Upper lobe of left lung (tissue), 6 donors: ENCODE data around the gene MEGF9. TPM values are rescaled to one million over a fixed set of nuclear protein-coding genes. Genes with fewer than 3 reads are reported as not detected.
"Not testable (repeated sequence)": the region's sequence is repeated elsewhere in the genome, so short reads cannot be mapped to it uniquely, and the experiment has no call there.

Source experiments
- ATAC-seq, 2 donors: fragments of 200-7000 bp; cut with Tn5 transposase; one replicate each; pipeline ENCODE4 v1.9.1; 2022; ENCODE audit warnings: mild to moderate bottlenecking in 2 of 2, moderate library complexity in 2 of 2; ENCODE audit not compliant: low FRiP score in 2 of 2
- DNase-seq, 2 donors: peaks; one replicate each; pipeline ENCODE4 v3.0.0-alpha.2; 2019 to 2020
- H3K27ac ChIP-seq, 4 donors: fragments of 200-600 bp; sonication (generic); one replicate each; pipeline ENCODE4 v1.5.1; 2016 to 2019
- H3K27me3 ChIP-seq, 4 donors: fragments of 200-600 bp; sonication (generic); one replicate each; pipeline ENCODE4 v1.5.1; 2017 to 2019
- H3K36me3 ChIP-seq, 4 donors: fragments of 200-600 bp; sonication (generic); one replicate each; pipeline ENCODE4 v1.5.1; 2016 to 2019
- H3K4me1 ChIP-seq, 4 donors: fragments of 200-600 bp; sonication (generic); one replicate each; pipeline ENCODE4 v1.5.1; 2018 to 2019
- H3K4me3 ChIP-seq, 4 donors: fragments of 200-600 bp; sonication (generic); one replicate each; pipeline ENCODE4 v1.5.1; 2017 to 2019; ENCODE audit warnings: mild to moderate bottlenecking in 2 of 4, moderate library complexity in 1 of 4
- H3K9me3 ChIP-seq, 4 donors: fragments of 200-600 bp; sonication (generic); one replicate each; pipeline ENCODE4 v1.5.1; 2018 to 2019
- CTCF ChIP-seq, 6 experiments: fragments of 450-650 bp in 4 of 6; fragments of 200-600 bp in 2 of 6; sonication (generic) in 2 of 6; IDR thresholded peaks; one replicate each; pipeline ENCODE4 v1.5.1; 2016 to 2019; ENCODE audit warnings: antibody characterized with exemption in 6 of 6
- EP300 ChIP-seq, 4 donors: sonication (generic); formaldehyde crosslinking; IDR thresholded peaks; one replicate each; pipeline ENCODE4 v1.5.1; 2017; ENCODE audit warnings: antibody characterized with exemption in 4 of 4, control low read depth in 2 of 4
- POLR2A ChIP-seq, 4 donors: fragments of 450-650 bp; IDR thresholded peaks; one replicate each; pipeline ENCODE4 v1.5.1; 2016 to 2017; ENCODE audit warnings: antibody characterized with exemption in 4 of 4, mild to moderate bottlenecking in 2 of 4
- POLR2AphosphoS5 ChIP-seq, 2 donors: sonication (generic); formaldehyde crosslinking; IDR thresholded peaks; one replicate each; pipeline ENCODE4 v1.5.1; 2017; ENCODE audit warnings: antibody characterized with exemption in 2 of 2
- WGBS, 2 donors: methylation state at CpG; one replicate each; pipeline ENCODE4 v1.1.5; 2017 to 2018; 5-methylcytosine and 5-hydroxymethylcytosine counted together
- total RNA-seq, 6 donors: library from RNA; depleted of rRNA in 4 of 6; stranded (reverse); fragments of >200 nt in 4 of 6; gene quantifications; one replicate each; pipeline versions ENCODE4 v1.1.0 to v1.2.1, GENCODE V29; 2016 to 2021
- donor health status: DM: no; HTN: no; CAD: no; lungs with moderate emphysema.
- donor health status: DM: no; HTN: yes; CAD: no; lungs with severe emphysema.

The MEGF9 gene
- total RNA-seq, 6 donors from 2014 or later = 30.4 to 130 (median 71.0) TPM

GRCh38 chr9:120555839-120556238, 158.4 kb downstream of the MEGF9 start:
- Histone ChIP-seq H3K27ac (no peak overlapping the region), H3K4me1 (no peaks in the 10 kb centered on the region), H3K4me3 (no peak overlapping the region), H3K36me3 (peaks cover 0 to 24% (median 5%) of the 10 kb centered on the region in 4 donors), H3K9me3 (no peaks in the 10 kb centered on the region), H3K27me3 (no peaks in the 10 kb centered on the region)
- TF ChIP-seq POLR2A (IDR thresholded peaks at IDR 0.05) = no peak
- no peak for TF ChIP-seq EP300 (IDR thresholded peaks at IDR 0.05)
- no peak for TF ChIP-seq CTCF (IDR thresholded peaks at IDR 0.05)
- no peak for TF ChIP-seq POLR2AphosphoS5 (IDR thresholded peaks at IDR 0.05)
- DNase-seq = no peak
- ATAC-seq = peak in 1 of 2 donors; percentile 63
- WGBS, 2 donors = 72 to 73% methylated on average over 4 of the region's 4 CpGs

GRCh38 chr9:120552210-120552704, 162.0 kb downstream of the MEGF9 start:
- H3K27me3 ChIP-seq, DNase-seq, H3K27ac ChIP-seq, H3K4me1 ChIP-seq, H3K9me3 ChIP-seq, H3K4me3 ChIP-seq, ATAC-seq: not testable (repeated sequence)
- H3K36me3 ChIP-seq = peaks cover 0 to 45% (median 24%) of the 10 kb centered on the region in 4 donors
- WGBS, 2 donors = 94 to 96% methylated on average over 6 of the region's 7 CpGs

Other genes with a start within 250 kb of the MEGF9 start
- 100 to 1,000 TPM in 1 of 6 donors, 10 to 100 TPM in 5; 41.7 to 137 (median 51.6) TPM for gene CDK5RAP2, start 134.3 kb downstream of the MEGF9 start, total RNA-seq
- gene FBXW2, start 78.9 kb upstream of the MEGF9 start, total RNA-seq = 100 to 1,000 TPM in 1 of 6 donors, 10 to 100 TPM in 5; 42.2 to 149 (median 79.7) TPM
- gene PSMD5, start 128.5 kb upstream of the MEGF9 start, total RNA-seq = 10 to 100 TPM; 11.4 to 56.8 (median 40.1) TPM
- 10 to 100 TPM in 5 of 6 donors, 1 to 10 TPM in 1; 8.0 to 42.4 (median 19.2) TPM for gene PHF19, start 162.7 kb upstream of the MEGF9 start, total RNA-seq
- gene TRAF1, start 212.3 kb upstream of the MEGF9 start, total RNA-seq = 10 to 100 TPM in 2 of 6 donors, 1 to 10 TPM in 4; 2.9 to 29.3 (median 6.6) TPM